K562 (cell line): ENCODE measurements around the gene PRPF6. TPM values are rescaled to one million over a fixed set of nuclear protein-coding genes. Genes with fewer than 3 reads are reported as not detected.
A peak's percentile ranks its signal among the peaks of the same experiment; 100 is the strongest.

Experiments used
- ATAC-seq: fragments of 200-7000 bp; cut with Tn5 transposase; 3 replicates; pipeline ENCODE4 v1.9.1; 2020; ENCODE audit warnings: moderate library complexity
- BruUV-seq: library from RNA; stranded (reverse); fragments of 400-500 nt; replicated peaks from 2 replicates; lab custom pipeline; 2021; lab: Mats Ljungman, UMichigan
- CTCF ChIA-PET: fragments of 300-600 bp; formaldehyde crosslinking; extraction: SDS; loops from one replicate; lab custom pipeline; 2021; ENCODE audit warnings: low intra/inter-chr PET ratio; lab: Yijun Ruan, JAX
- POLR2A ChIA-PET: fragments of 300-600, 350-650 bp; sonication (Branson Sonifier 250); formaldehyde crosslinking; extraction: SDS; loops from one replicate; lab custom pipeline; 2021; ENCODE audit warnings: antibody characterized with exemption, inconsistent platforms; lab: Yijun Ruan, JAX
- DNase-seq, 4 experiments: peaks; one replicate each; pipeline versions ENCODE4 v3.0.0 to v3.0.0-alpha.2; 2011 to 2018; ENCODE audit warnings: low spot score in 3 of 4, mixed read lengths in 3 of 4; ENCODE audit errors: extremely low read depth in 1 of 4
- FAIRE-seq: peaks from 2 replicates; lab custom pipeline; 2011; peaks lifted over from hg19 to GRCh38; lab: Jason Lieb, UNC
- H2AFZ ChIP-seq: 2 replicates; pipeline ENCODE4 v1.6.0; 2011; ENCODE audit warnings: low read depth, low read length, control low read depth, inconsistent platforms
- H3K27ac ChIP-seq: fragments of 200-600 bp; 3 replicates; pipeline ENCODE4 v1.8.0; 2011; ENCODE audit warnings: low read depth, mild to moderate bottlenecking, control low read depth, inconsistent platforms, low read length, moderate library complexity, mixed read lengths; ENCODE audit errors: extremely low read depth
- H3K27me3 ChIP-seq, 2 experiments: fragments of 300-600 bp in 1 of 2; 2 replicates in 1 of 2; 3 replicates in 1 of 2; pipeline versions ENCODE4 v1.6.0 to v1.8.0; 2011; ENCODE audit warnings: inconsistent platforms in 2 of 2, low read length in 2 of 2, mild to moderate bottlenecking in 1 of 2, mixed read lengths in 1 of 2, moderate library complexity in 1 of 2; ENCODE audit not compliant: control insufficient read depth in 2 of 2, insufficient read depth in 2 of 2
- H3K36me3 ChIP-seq: fragments of 300-600 bp; 3 replicates; pipeline ENCODE4 v1.8.0; 2011; ENCODE audit warnings: mild to moderate bottlenecking, low read length, inconsistent platforms; ENCODE audit not compliant: control insufficient read depth, insufficient read depth
- H3K4me1 ChIP-seq, 2 experiments: fragments of 200-600 bp in 1 of 2; replicated peaks in 1 of 2; 2 replicates in 1 of 2; 3 replicates in 1 of 2; pipeline versions ENCODE4 v1.5.1 to v1.8.0; 2011; ENCODE audit warnings: inconsistent platforms in 2 of 2, low read length in 2 of 2, mild to moderate bottlenecking in 1 of 2, mixed read lengths in 1 of 2, moderate library complexity in 1 of 2; ENCODE audit not compliant: control insufficient read depth in 2 of 2, insufficient read depth in 2 of 2
- H3K4me2 ChIP-seq: 2 replicates; pipeline ENCODE4 v1.6.1; 2011; ENCODE audit warnings: low read length, control low read depth, inconsistent platforms, mixed read lengths; ENCODE audit not compliant: insufficient read depth
- H3K4me3 ChIP-seq: fragments of 200-600 bp; sonication (generic), shearing (Covaris generic); 2 replicates; pipeline ENCODE4 v1.5.1; 2016; ENCODE audit warnings: control low read depth, inconsistent platforms
- H3K79me2 ChIP-seq: fragments of 200-600 bp; 3 replicates; pipeline ENCODE4 v1.8.0; 2011; ENCODE audit warnings: low read length, inconsistent platforms; ENCODE audit not compliant: control insufficient read depth, insufficient read depth
- H3K9ac ChIP-seq, 2 experiments: 2 replicates each; pipeline versions ENCODE4 v1.6.0 to v1.6.1; 2011; ENCODE audit warnings: low read depth in 2 of 2, low read length in 2 of 2, control low read depth in 1 of 2, inconsistent platforms in 1 of 2, mild to moderate bottlenecking in 1 of 2, mixed read lengths in 1 of 2; ENCODE audit not compliant: insufficient read depth in 1 of 2
- H3K9me1 ChIP-seq: one replicate; pipeline ENCODE4 v1.6.0; 2011; ENCODE audit warnings: inconsistent platforms, mild to moderate bottlenecking, low read length, moderate library complexity; ENCODE audit not compliant: control insufficient read depth, insufficient read depth
- H3K9me3 ChIP-seq: replicated peaks from 2 replicates; pipeline ENCODE4 v1.5.1; 2011; ENCODE audit warnings: low read depth, low read length, inconsistent platforms; ENCODE audit not compliant: control insufficient read depth, insufficient read depth
- H4K20me1 ChIP-seq: replicated peaks from 2 replicates; pipeline ENCODE4 v1.6.1; 2011; ENCODE audit warnings: low read length, inconsistent platforms, mixed read lengths; ENCODE audit not compliant: control insufficient read depth, insufficient read depth
- ARID3A ChIP-seq: IDR thresholded peaks from 2 replicates; pipeline ENCODE4 v1.6.1; 2012; ENCODE audit warnings: low read depth, low read length, improper control_type of control experiment, borderline replicate concordance
- CCAR2 ChIP-seq: fragments of 200-400 bp; formaldehyde crosslinking; IDR thresholded peaks from 2 replicates; pipeline ENCODE4 v1.6.1; 2017; ENCODE audit warnings: mild to moderate bottlenecking, low read depth, low read length
- DPF2 ChIP-seq: fragments of 450-650 bp; IDR thresholded peaks from 2 replicates; pipeline ENCODE4 v1.6.1; 2016
- ETV6 ChIP-seq, 3 experiments: fragments of 150-350 bp in 1 of 3; sonication (generic) in 1 of 3; formaldehyde crosslinking in 1 of 3; IDR thresholded peaks; 2 replicates each; pipeline versions ENCODE4 v1.6.1 to v1.8.0; 2014 to 2022; ENCODE audit warnings: borderline replicate concordance in 2 of 3, low read depth in 2 of 3, antibody characterized with exemption in 1 of 3, low read length in 1 of 3, mild to moderate bottlenecking in 1 of 3, missing genetic modification reagents in 1 of 3
- KLF10 ChIP-seq: fragments of 250-450 bp; sonication (Bioruptor Pico); IDR thresholded peaks from 2 replicates; pipeline ENCODE4 v1.6.1; 2021; ENCODE audit warnings: matching md5 sums
- L3MBTL2 ChIP-seq: fragments of 450-650 bp; IDR thresholded peaks from 2 replicates; pipeline ENCODE4 v1.6.1; 2016; ENCODE audit warnings: mild to moderate bottlenecking, moderate library complexity
- MBD2 ChIP-seq: sonication (generic); IDR thresholded peaks from 2 replicates; pipeline ENCODE4 v1.6.1; 2016; ENCODE audit warnings: low read depth, borderline replicate concordance
- MED1 ChIP-seq: sonication (generic); formaldehyde crosslinking; IDR thresholded peaks from 2 replicates; pipeline ENCODE4 v1.8.1; 2023; ENCODE audit warnings: missing genetic modification reagents, borderline replicate concordance
- NELFE ChIP-seq: IDR thresholded peaks from 2 replicates; pipeline ENCODE4 v1.6.1; 2011; ENCODE audit warnings: mild to moderate bottlenecking; ENCODE audit not compliant: insufficient read depth, insufficient read length
- RBM22 ChIP-seq: fragments of 200-400 bp; formaldehyde crosslinking; IDR thresholded peaks from 2 replicates; pipeline ENCODE4 v1.6.1; 2018; ENCODE audit warnings: low read length, low read depth; ENCODE audit not compliant: poor library complexity, severe bottlenecking
- RUNX1 ChIP-seq: sonication (generic); IDR thresholded peaks from 2 replicates; pipeline ENCODE4 v1.6.1; 2016; ENCODE audit warnings: antibody characterized with exemption, low read depth
- SAFB2 ChIP-seq: fragments of 200-400 bp; formaldehyde crosslinking; IDR thresholded peaks from 2 replicates; pipeline ENCODE4 v1.6.1; 2018; ENCODE audit warnings: borderline replicate concordance, low read length, low read depth, moderate library complexity; ENCODE audit not compliant: severe bottlenecking
- SETDB1 ChIP-seq: IDR thresholded peaks from one replicate; pipeline ENCODE4 v1.6.1; 2012; ENCODE audit warnings: low read length, control low read depth, inconsistent platforms
- SRF ChIP-seq, 2 experiments: fragments of 250-450, 450-650 bp in 1 of 2; sonication (Bioruptor Pico) in 1 of 2; sonication (generic) in 1 of 2; formaldehyde crosslinking; IDR thresholded peaks; 2 replicates each; pipeline versions ENCODE4 v1.5.0 to v1.5.1; 2020 to 2022; ENCODE audit warnings: mild to moderate bottlenecking in 1 of 2, missing genetic modification reagents in 1 of 2
- ZMIZ1 ChIP-seq, 2 experiments: fragments of 150-350 bp in 1 of 2; IDR thresholded peaks; 2 replicates each; pipeline ENCODE4 v1.6.1; 2012 to 2016; ENCODE audit warnings: low read depth in 2 of 2, low read length in 2 of 2, mild to moderate bottlenecking in 1 of 2, moderate library complexity in 1 of 2
- ZNF143 ChIP-seq: sonication (generic); formaldehyde crosslinking; IDR thresholded peaks from 2 replicates; pipeline ENCODE4 v1.9.0; 2022; ENCODE audit warnings: mild to moderate bottlenecking, missing genetic modification reagents
- ZNF668 ChIP-seq: fragments of 250-450 bp; sonication (Bioruptor Pico); IDR thresholded peaks from 2 replicates; pipeline ENCODE4 v1.8.0; 2022; ENCODE audit warnings: mild to moderate bottlenecking, inconsistent platforms
- ZNF695 ChIP-seq: fragments of 450-650 bp; formaldehyde crosslinking; IDR thresholded peaks from 2 replicates; pipeline ENCODE4 v1.4.0; 2020; ENCODE audit warnings: mild to moderate bottlenecking, moderate library complexity
- ZZZ3 ChIP-seq: fragments of 450-650 bp; IDR thresholded peaks from 2 replicates; pipeline ENCODE4 v1.6.1; 2016; ENCODE audit warnings: antibody characterized with exemption, mild to moderate bottlenecking, moderate library complexity
- WGBS: fragments of 100-300 bp; shearing (Covaris generic); methylation state at CpG from one replicate; pipeline ENCODE4 v1.1.6; 2016; ENCODE audit warnings: low coverage, mixed read lengths; ENCODE audit not compliant: insufficient coverage; ENCODE audit errors: missing lambda C conversion rate; 5-methylcytosine and 5-hydroxymethylcytosine counted together
- in situ Hi-C: fragments of 300-500 bp; cut with MboI; formaldehyde crosslinking; loops from 4 replicates; pipeline ENCODE4 v1.15.0; 2018; ENCODE audit warnings: inconsistent platforms, mixed read lengths
- intact Hi-C: fragments of 100-400 bp; cut with micrococcal nuclease; formaldehyde crosslinking; loops from 2 replicates; pipeline ENCODE4 v1.14.2; 2022
- polyA plus RNA-seq, 8 experiments: library from polyadenylated mRNA; depleted of rRNA in 4 of 8; stranded (reverse) in 5 of 8; unstranded in 3 of 8; fragments of >200 nt; fragmentation: Nextera tagmentation in 2 of 8; fragmentation: Illumina TruSeq in 1 of 8; extraction: Ambion mirVana in 2 of 8; extraction: Trizol in 1 of 8; gene quantifications; 2 replicates each; pipeline versions ENCODE4 v1.2.1 to v1.2.3, GENCODE V29; 2011 to 2014; ENCODE audit warnings: inconsistent platforms in 1 of 8, missing spikeins in 1 of 8
- total RNA-seq, 7 experiments: library from RNA; depleted of rRNA in 6 of 7; stranded (reverse); fragments of >200 nt in 6 of 7; fragmentation: Illumina TruSeq in 2 of 7; extraction: Trizol in 2 of 7; gene quantifications; 2 replicates each; pipeline versions ENCODE4 v1.2.1 to v1.2.3, GENCODE V29; 2011 to 2021; ENCODE audit warnings: low replicate concordance in 1 of 7

Gene PRPF6
- total and polyA plus RNA-seq, 9 of the 15 experiments (the other 6 are each of a cell fraction or from before 2014, with no cell fraction given) = 4.2 to 83.2 (median 59.9) TPM

DNA sequence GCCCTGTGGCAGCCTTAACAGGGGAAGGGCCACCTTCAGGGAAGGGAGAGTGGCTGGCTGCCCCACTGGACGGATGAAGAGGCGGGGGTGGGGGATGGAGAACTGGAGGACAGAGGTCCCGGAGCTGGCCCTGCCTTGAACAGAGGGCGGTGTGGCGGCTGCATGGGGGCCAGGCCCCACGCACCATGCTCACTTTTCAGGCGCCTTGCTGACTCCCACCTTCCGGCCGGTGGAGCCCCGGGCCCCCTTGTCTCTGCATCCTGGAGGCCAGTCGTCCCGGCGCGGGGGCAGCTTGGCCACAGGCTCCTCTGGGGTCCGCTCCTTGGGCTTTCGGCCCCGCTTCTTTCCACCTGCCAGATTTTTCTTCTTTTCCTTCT lies 21.2 kb upstream of the PRPF6 start:
- 96% methylated on average over 13 of the region's 17 CpGs for WGBS
- BruUV-seq = no TSS peak
- in situ Hi-C loops (no loop called here), intact Hi-C loops (loop anchor here (5.0 kb wide), 1 partner anchor 252 kb away; the partner anchor contains the start of genes ARFRP1 and ZGPAT)
- no peak overlapping the region for H3K27ac ChIP-seq
- no peak overlapping the region for H3K4me2 ChIP-seq
- H3K36me3 ChIP-seq = peaks cover 59% of the 10 kb centered on the region; the same call in 2 of the 3 replicates
- H4K20me1 ChIP-seq = peaks cover under 1% of the 10 kb centered on the region; the same call in 1 of the 2 replicates
- H3K27me3 ChIP-seq = no peaks in the 10 kb centered on the region
- peak overlapping the region in 1 of 2 experiments; percentile 89; a peak in 1 of 4 replicates for H3K9ac ChIP-seq
- peaks cover 16% of the 10 kb centered on the region for H3K79me2 ChIP-seq
- ChIA-PET CTCF (interaction anchor here (0.6 kb wide), 1 partner anchor 11 kb away, joined by 3 read pairs; no protein-coding TSS in a partner anchor), POLR2A (interaction anchor here (1.7 kb wide), 1 partner anchor 9 kb away, joined by 6 read pairs; no protein-coding TSS in a partner anchor)
- H3K4me3 ChIP-seq = no peak overlapping the region
- no peaks in the 10 kb centered on the region for H3K9me3 ChIP-seq
- DNase-seq (no peak), FAIRE-seq (no peak), ATAC-seq (no peak)
- TF ChIP-seq RUNX1 (no peak), RBM22 (no peak), DPF2 (no peak), ZZZ3 (no peak), SETDB1 (no peak), ZNF143 (CRISPR knock-in tag) (no peak), ZNF668 (CRISPR knock-in tag) (no peak), MED1 (CRISPR knock-in tag) (no peak), NELFE (no peak), ZMIZ1 (IDR thresholded peaks at IDR 0.05; ENCODE audit: low read depth in 2 of 2, low read length in 2 of 2) (no peak), SRF (CRISPR knock-in tag; IDR thresholded peaks at IDR 0.05) (no peak), ZNF695 (CRISPR knock-in tag) (no peak), L3MBTL2 (no peak), KLF10 (CRISPR knock-in tag) (no peak), CCAR2 (no peak), ARID3A (no peak), MBD2 (no peak), SAFB2 (no peak), ETV6 (IDR thresholded peaks at IDR 0.05; ENCODE audit: borderline replicate concordance in 1 of 2, low read depth in 2 of 2, low read length in 1 of 2) (no peak), ETV6 (CRISPR knock-in tag; IDR thresholded peaks at IDR 0.05; ENCODE audit: borderline replicate concordance) (no peak)
- H2AFZ ChIP-seq = no peak overlapping the region
- H3K4me1 ChIP-seq = peaks cover 9 to 67% of the 10 kb centered on the region in 2 experiments; a peak in 4 of 5 replicates
- no peaks in the 10 kb centered on the region for H3K9me1 ChIP-seq
